Measurements from ENCODE around the gene PROCR. TPM values are rescaled to one million over a fixed set of nuclear protein-coding genes. Genes with fewer than 3 reads are reported as not detected.

The PROCR gene
- total and polyA plus RNA-seq, 9 of the 15 experiments (the other 6 are each of a cell fraction or from before 2014, with no cell fraction given): 1.6 to 7.1 (median 4.0) TPM

GRCh38 chr20:35156978-35157377, 14.9 kb upstream of the PROCR start:
- Histone ChIP-seq H4K20me1 (replicated peaks; ENCODE audit: control insufficient read depth, insufficient read depth, low read length) (no peaks in the 10 kb centered on the region), H3K27me3 (ENCODE audit: control insufficient read depth in 2 of 2, insufficient read depth in 2 of 2, low read length in 2 of 2) (no peaks in the 10 kb centered on the region), H3K4me1 (replicated peaks in 1 of 2; ENCODE audit: control insufficient read depth in 2 of 2, insufficient read depth in 2 of 2, low read length in 2 of 2) (no peaks in the 10 kb centered on the region; a peak in 1 of 5 replicates), H3K27ac (ENCODE audit: extremely low read depth, low read depth, low read length) (no peak overlapping the region), H3K79me2 (ENCODE audit: control insufficient read depth, insufficient read depth, low read length) (no peaks in the 10 kb centered on the region), H3K9me3 (replicated peaks; ENCODE audit: control insufficient read depth, insufficient read depth, low read depth, low read length) (no peaks in the 10 kb centered on the region), H3K4me2 (ENCODE audit: insufficient read depth, low read length) (no peak overlapping the region), H3K9me1 (ENCODE audit: control insufficient read depth, insufficient read depth, low read length) (no peaks in the 10 kb centered on the region), H3K4me3 (no peak overlapping the region), H3K9ac (ENCODE audit: insufficient read depth in 1 of 2, low read depth in 2 of 2, low read length in 2 of 2) (no peak overlapping the region), H2AFZ (ENCODE audit: low read depth, low read length) (no peak overlapping the region), H3K36me3 (ENCODE audit: control insufficient read depth, insufficient read depth, low read length) (no peaks in the 10 kb centered on the region)
- ATAC-seq (no peak), FAIRE-seq (no peak), DNase-seq (ENCODE audit: extremely low read depth in 1 of 4, low spot score in 3 of 4) (no peak)
- intact Hi-C loops (cut with micrococcal nuclease) (no loop called here), in situ Hi-C loops (cut with MboI) (no loop called here)
- WGBS (ENCODE audit: insufficient coverage, low coverage, missing lambda C conversion rate): 39% methylated on average over 6 of the region's 6 CpGs
- BruUV-seq (replicated peaks): no TSS peak
- ChIA-PET CTCF (ENCODE audit: low intra/inter-chr PET ratio) (no interaction called here), POLR2A (interaction anchor here (0.6 to 1.0 kb wide), 2 partner anchors 10 to 296 kb away, joined by 3 read pairs; partner anchors contain the start of gene EDEM2)
- no peak for TF ChIP-seq NR0B1 (IDR thresholded peaks at IDR 0.05; ENCODE audit: partially characterized antibody)
- peak; percentile 77 for TF ChIP-seq ADNP (tag; IDR thresholded peaks at IDR 0.05)
- TF ChIP-seq CLOCK (CRISPR knock-in tag; IDR thresholded peaks at IDR 0.05; ENCODE audit: borderline replicate concordance): no peak
- TF ChIP-seq BCOR (IDR thresholded peaks at IDR 0.05): peak; percentile 76; the same call in 1 of the 2 replicates
- TF ChIP-seq AFF4 (CRISPR knock-in tag; IDR thresholded peaks at IDR 0.05): no peak
- no peak for TF ChIP-seq GMEB1 (CRISPR knock-in tag; IDR thresholded peaks at IDR 0.05)
- TF ChIP-seq KHSRP (IDR thresholded peaks at IDR 0.05): no peak
- peak; percentile 31 to 33; a peak in 1 of 4 replicates for TF ChIP-seq KDM1A (IDR thresholded peaks at IDR 0.05)
- TF ChIP-seq HMG20B (CRISPR knock-in tag; IDR thresholded peaks at IDR 0.05): no peak
- no peak for TF ChIP-seq BMI1 (IDR thresholded peaks at IDR 0.05; ENCODE audit: low read length)
- no peak for TF ChIP-seq HMG20A (CRISPR knock-in tag; conservative IDR thresholded peaks at IDR 0.05)
- TF ChIP-seq MLX (CRISPR knock-in tag; conservative IDR thresholded peaks at IDR 0.05): no peak
- no peak for TF ChIP-seq SNRNP70 (optimal IDR thresholded peaks at IDR 0.05; ENCODE audit: low read depth, low read length)
- TF ChIP-seq YBX1 (IDR thresholded peaks at IDR 0.05): no peak
